RKO (cell line): ENCODE results near the gene ATRN.

Experiments used
- DNase-seq: peaks from one replicate; pipeline ENCODE4 v3.0.0-alpha.2; 2016; ENCODE audit warnings: low spot score

The ATRN gene

DNA sequence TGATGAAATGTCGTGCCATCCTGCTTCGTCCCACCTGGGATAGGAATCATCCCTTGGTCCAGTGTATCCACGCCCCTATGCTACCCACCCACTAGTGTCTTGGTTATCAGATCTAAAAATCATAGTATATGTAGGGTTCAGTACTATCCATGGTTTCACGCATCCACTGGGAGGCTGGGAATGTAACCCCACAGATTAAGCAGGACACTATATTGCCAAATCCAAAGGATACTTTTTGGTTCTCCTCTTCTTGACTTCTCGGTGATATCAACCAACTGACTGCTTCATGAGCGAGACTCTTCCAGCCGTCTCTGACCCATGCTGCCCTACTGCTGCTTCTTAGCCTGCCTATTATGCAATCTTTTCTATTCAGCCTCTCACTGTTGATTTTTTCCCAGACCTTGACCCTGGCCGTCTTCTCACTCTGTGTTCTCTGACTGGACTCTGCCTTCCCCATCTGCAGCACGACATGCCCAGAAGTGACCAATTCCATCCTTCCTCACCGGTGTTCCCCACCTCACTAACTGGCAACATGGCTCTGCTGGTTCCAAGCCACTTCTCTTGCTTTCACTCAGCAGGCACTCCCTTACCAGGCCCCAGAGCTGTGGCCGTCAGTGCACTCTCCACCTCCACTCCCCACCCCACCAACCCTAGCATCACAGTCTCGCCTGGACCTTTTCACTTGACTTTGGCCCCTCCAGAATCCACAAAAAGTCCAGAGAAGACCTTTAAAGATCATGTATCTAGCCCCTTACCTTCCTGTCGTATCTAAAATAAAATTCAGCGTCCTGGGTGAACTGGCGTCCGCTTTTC, 157.9 kb downstream of the ATRN start:
- no peak for DNase-seq

DNA sequence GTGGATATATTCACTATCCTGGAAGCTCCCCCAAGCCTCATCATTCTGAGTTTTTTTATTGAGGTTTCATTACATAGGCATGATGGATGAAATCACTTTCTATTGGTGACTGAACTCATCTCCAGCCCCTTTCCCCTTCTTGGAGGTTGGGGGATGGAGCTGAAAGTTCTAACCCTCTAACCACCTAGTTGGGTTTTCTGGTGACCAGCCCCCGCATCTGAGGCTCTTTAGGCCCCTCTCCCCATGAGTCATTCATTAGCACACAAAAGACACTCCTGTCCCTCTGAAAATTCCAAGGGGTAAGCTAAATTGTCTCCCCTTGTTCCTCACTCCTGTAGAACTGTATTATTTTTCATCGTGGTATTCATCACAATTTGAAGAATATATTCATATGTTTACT, 159.1 kb downstream of the ATRN start:
- DNase-seq = no peak

DNA sequence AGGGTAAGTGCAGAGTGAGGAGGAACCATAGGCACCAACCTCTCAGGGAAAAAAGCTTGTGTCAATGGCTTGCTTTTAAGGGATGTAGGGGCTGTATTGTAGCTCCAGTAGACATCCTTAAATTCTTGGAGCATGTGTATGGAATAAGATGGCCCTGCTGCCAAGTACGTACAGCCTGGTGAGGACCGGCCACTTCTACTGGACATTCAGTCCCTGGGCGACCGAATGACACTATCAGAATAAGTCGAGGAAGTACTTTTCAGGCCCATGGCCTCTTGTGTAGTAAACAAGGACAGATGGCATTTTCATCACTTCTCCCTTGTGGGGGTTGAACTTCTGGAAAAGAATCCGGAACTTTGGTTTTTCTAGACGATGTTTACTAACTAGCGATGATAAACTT, 159.6 kb downstream of the ATRN start:
- no peak for DNase-seq

- no peak for DNase-seq
Measured at GRCh38 chr20:3631534-3631933, 160.7 kb downstream of the ATRN start.

- DNase-seq = no peak
Measured at GRCh38 chr20:3632311-3633004, 161.6 kb downstream of the ATRN start.

DNA sequence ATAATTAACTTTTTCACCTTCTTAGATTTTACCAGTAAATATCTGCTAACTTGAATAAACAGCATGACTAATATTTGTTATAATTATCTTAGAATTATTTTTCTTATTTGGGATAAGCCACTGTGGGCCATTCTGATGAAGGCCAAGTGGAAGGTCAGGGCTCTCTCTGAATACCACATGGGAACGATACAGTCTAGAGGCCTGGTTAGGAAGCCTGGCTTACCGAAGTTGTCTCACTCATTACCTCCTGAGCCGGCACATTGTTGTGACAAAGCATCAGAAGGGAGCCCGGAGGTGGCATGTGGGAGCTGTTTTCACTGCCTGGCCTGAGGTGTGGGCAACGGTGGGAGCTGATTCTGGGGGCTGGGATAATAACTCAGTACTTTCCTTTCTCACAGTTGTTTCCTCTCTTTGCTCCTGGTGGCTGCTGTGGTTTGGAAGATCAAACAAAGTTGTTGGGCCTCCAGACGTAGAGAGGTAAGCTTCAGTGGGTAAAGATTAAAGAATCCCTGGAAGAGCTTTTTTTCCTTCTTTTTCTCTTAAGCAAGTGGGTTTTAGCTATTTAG, 163.2 kb downstream of the ATRN start:
- no peak for DNase-seq

GRCh38 chr20:3635346-3635745, 164.5 kb downstream of the ATRN start:
- DNase-seq = no peak

DNA sequence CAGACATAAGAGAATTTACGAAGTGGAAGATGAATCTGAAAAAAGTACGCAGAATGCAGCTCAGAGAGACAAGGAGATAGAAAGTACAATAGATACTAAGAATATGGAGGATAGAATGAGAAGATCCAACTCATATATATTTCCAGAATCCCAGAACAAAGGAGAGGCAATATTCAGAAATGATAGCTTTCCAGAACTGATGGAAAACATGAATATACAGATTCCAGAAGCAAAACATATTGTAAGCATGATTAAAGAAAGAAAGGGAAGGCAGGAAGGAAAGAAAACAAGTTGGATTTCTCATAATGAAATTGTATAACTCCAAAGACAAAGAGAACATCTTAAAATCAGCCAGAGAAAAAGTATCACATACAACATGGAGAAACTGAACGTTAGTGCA, 169.4 kb downstream of the ATRN start:
- DNase-seq = no peak

- no peak for DNase-seq
Measured at GRCh38 chr20:3645309-3646066, 174.7 kb downstream of the ATRN start.

DNA sequence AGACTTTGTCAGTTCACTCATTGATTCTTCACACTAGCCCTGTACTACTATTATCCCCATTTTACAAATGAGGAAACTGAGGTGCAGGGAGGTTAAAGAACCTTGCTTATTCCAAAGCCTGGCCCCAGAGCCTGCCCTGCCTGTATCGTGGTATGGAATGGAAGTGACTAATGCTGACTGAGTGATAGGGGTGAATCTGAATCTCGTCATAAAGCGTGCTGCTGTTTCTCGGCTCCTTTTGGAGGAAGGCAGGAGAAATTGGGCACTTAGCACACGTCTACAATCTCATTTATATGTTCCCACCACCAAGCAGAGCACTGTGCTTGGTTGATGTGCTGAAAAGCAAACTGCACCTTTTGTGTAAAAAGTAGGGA, 175.2 kb downstream of the ATRN start:
- peak; percentile 60 for DNase-seq

- no peak for DNase-seq
Measured at GRCh38 chr20:3646651-3647050, 175.8 kb downstream of the ATRN start.

GRCh38 chr20:3647473-3647872, 176.7 kb downstream of the ATRN start:
- DNase-seq = no peak

DNA sequence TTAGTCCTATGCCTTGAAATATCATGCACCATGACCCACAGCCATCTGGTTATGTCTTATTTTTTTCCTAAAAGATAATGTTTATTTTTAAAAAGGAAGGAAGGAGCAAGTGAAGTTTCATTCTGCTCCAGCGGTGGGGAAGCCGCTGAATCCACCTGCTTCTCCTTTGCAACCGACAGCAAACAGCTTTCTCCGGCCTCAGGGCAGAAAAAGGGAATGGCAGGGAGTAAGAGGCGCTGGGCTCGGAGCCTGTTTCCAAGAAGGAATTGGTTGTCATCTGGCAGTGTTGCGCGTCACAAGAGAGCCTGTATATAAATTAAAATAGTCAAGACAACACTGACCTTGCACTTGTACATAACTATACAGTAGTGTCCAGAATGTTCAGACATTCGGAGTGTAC, 178.1 kb downstream of the ATRN start:
- no peak for DNase-seq

DNA sequence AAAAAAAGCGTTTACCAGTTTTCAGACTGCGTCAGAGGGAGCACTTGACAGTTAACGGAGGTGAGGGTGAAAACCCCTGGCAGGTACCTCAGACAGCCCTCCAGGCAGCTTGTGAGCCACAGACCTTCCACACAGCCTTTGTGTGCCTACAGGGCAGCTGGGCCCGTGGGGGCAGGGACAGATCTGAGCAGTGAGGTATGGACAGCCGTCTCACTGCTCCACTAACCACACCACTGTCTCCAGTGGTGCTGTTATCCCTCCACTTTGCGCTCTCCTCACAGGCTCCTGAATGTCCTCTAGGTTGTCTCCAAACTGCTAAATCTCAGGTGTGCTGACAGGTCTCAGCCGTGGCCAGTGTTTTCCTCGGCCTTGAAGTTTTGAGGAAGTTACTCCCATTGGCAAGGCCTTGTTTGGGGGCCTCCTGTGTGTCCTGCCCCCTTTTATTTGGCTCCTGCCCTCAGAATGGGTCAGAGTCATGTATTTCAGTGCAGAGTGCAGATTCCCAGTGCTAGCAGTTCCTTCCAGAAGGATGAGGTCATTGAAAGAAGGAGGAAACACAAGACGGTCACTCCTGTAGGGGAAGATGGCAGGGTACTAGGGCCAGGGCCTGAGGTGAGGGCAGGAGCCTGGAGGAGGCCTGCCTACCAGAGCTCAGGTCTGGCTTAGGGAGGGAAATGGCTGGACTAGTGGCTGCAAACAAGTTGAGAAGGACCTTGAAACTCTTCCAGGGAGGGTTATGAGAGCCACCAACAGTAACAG, 180.6 kb downstream of the ATRN start:
- no peak for DNase-seq

- DNase-seq = no peak
Measured at GRCh38 chr20:3652221-3652620, 181.4 kb downstream of the ATRN start.

DNA sequence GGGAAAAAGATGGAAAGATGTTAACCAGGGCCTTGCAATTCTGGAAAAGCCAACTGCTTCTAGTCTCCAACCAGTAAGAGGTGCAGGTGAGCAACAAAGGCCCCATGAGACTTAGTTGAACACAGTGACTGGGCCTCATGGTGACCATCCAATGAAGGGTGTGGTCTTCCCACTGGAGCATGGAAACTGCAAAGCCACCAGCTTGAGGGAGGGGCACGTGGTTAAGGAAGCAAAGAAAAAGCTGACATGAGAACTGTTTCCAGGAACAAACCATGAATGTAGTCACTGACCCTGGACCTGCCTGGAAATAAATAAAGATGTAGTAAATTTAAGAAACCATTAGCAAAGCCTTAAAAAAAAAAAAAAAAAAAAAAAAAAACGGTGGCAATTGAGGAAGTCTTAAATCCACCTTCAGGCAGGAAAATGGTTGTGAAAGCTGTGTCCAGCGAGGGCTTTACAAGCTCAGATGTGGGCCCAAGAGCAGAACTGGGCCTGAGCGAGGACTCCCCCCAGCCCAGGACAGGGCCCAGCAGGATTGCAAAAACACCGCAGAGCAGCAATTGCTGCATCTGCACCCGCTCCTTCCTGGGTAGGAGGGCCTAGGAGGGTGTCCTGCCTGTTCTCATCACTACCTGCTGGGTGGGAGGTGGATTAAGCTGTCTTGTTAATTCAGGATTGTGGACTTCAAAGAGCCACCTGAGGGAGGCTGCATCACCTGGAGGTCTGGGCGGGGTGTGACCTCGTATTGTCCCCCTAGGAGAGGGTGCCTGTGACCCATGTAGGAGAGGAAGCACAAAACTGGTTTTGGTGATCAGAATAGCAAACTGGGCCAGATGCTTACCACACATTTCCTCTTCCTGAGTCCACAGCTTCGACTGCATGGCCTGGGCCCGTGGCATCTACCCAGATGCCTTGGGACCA, 182.1 kb downstream of the ATRN start:
- no peak for DNase-seq

GRCh38 chr20:3653921-3654320, 183.1 kb downstream of the ATRN start:
- DNase-seq = no peak

DNA sequence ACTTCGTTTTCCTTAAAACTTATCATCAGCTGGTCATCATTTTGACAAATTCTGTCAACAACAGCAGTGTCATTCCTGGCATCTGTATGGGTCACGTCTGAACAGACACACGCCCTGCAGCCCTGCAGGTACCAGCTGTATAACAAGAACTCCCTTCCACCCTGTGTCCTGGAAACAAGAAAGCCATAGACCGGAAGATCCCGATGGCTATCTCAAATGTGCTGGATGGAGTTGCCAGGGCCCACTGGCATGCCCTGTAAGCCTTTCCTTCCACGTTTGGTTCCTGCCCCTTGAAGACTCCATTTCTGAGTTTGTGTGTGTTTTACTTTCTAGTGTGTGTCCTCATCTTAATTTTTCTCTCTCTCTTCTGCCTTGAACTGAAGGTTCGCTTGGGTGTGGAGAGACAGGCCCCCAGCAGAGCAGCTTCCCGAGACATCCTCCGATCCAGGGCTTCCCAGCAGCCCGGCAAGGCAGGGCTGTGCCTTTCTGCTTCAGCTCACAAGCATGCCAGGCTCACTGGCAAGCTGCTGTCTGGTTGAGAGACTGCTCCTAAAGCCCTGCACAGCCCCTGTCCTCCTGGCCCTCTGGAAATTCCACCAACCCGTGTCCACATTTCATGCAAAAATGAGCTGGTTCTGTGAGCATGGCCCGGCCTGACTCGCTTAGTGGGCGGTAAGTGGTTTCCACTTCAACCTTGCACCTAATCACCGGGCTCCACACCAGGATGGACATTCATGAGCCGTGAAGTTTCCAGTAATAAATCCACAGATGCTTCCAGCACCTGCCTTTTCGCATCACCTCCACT, 183.7 kb downstream of the ATRN start:
- no peak for DNase-seq

GRCh38 chr20:3655131-3655405, 184.2 kb downstream of the ATRN start:
- DNase-seq = no peak

DNA sequence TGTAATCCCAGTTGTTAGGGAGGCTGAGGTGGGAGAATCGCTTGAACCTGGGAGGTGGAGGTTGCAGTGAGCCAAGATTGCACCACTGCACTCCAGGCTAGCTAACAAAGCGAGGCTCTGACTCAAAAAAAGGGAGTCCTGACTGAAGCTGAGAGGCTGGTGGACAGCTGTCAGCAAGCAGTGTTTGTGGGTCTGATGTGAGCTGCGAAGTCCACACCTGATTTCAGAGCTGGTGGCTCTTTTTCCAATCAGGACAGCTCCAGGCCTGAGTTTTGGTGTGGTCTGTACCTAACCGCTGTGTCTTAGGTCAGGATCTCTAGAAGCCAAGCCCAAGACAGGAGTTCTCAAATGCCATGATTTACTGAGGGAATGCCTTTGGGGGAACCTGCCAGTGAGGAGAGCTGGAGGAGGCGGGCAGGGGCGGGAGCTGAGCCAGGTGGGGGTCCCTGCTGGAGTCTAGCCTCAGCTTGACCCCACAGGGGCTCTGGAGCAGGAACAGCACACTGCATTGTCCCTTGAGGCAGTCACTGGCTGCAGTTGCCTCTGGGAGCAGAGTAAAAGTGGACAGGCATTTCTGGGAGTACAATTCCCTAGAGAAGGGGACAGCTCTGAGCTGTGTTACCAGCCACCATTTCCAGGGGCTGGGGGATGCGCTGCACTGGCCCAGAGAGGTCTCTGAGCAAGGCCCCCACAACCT, 187.3 kb downstream of the ATRN start:
- no peak for DNase-seq
